ENCODE data around the gene ATXN7L3. TPM values are rescaled to one million over a fixed set of nuclear protein-coding genes. Genes with fewer than 3 reads are reported as not detected.

Gene ATXN7L3
- polyA plus RNA-seq, 3 donors, result 8.5 to 60.9 (median 9.9) TPM

DNA sequence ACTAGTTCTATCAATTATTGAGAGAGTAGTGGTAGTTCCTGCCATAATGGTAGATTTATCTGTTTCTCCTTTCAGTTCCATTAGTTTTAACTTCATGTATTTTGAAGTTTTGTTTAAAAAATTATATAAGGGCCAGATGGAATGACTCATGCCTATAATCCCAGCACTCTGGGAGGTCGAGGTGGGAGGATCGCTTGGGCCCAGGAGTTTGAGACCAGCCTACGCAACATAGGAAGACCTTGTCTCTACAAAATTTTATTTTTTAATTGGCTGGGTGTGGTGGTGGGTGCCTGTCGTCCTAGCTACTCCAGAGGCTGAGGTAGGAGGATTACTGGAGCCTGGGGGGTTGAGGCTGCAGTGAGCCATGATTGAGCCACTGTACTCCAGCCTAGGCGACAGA is 33.9 kb upstream of the ATXN7L3 start:
- no peaks in the 10 kb centered on the region for H3K9me3 ChIP-seq (replicated peaks in 1 of 2; ENCODE audit: control insufficient read depth in 1 of 2, insufficient read depth in 1 of 2, low read length in 2 of 2)
- Mint-ChIP-seq H3K27me3 (ENCODE audit: low read depth in 3 of 3) (peaks cover 4 to 9% (median 6%) of the 10 kb centered on the region in 3 donors), H3K27ac (no peak overlapping the region), H3K9me3 (peaks cover 0 to 3% (median 0%) of the 10 kb centered on the region in 7 donors), H3K4me1 (peaks cover 4% of the 10 kb centered on the region), H3K36me3 (no peaks in the 10 kb centered on the region), H3K4me3 (no peak overlapping the region)
- intact Hi-C loops (cut with micrococcal nuclease), result no loop called here
- TF ChIP-seq, protein P1, sequence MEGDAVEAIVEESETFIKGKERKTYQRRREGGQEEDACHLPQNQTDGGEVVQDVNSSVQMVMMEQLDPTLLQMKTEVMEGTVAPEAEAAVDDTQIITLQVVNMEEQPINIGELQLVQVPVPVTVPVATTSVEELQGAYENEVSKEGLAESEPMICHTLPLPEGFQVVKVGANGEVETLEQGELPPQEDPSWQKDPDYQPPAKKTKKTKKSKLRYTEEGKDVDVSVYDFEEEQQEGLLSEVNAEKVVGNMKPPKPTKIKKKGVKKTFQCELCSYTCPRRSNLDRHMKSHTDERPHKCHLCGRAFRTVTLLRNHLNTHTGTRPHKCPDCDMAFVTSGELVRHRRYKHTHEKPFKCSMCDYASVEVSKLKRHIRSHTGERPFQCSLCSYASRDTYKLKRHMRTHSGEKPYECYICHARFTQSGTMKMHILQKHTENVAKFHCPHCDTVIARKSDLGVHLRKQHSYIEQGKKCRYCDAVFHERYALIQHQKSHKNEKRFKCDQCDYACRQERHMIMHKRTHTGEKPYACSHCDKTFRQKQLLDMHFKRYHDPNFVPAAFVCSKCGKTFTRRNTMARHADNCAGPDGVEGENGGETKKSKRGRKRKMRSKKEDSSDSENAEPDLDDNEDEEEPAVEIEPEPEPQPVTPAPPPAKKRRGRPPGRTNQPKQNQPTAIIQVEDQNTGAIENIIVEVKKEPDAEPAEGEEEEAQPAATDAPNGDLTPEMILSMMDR (IDR thresholded peaks at IDR 0.05), result no peak
- H3K4me2 ChIP-seq (replicated peaks; ENCODE audit: extremely low read depth, low read length, poor library complexity, severe bottlenecking), result no peak overlapping the region
- no peaks in the 10 kb centered on the region for H3K36me3 ChIP-seq (replicated peaks in 1 of 2; ENCODE audit: control insufficient read depth in 1 of 2, insufficient read depth in 2 of 2, low read length in 2 of 2)
- no peak overlapping the region for H3K27ac ChIP-seq (ENCODE audit: low read depth in 1 of 2, low read length in 2 of 2)
- H3K79me2 ChIP-seq (ENCODE audit: insufficient read depth, low read length), result no peaks in the 10 kb centered on the region
- DNase-seq, result no peak
- WGBS (ENCODE audit: insufficient coverage), result 100% methylated on average over 1 of the region's 5 CpGs
- H3K9ac ChIP-seq (ENCODE audit: insufficient read depth, low read length, poor library complexity, severe bottlenecking), result no peak overlapping the region
- H2AFZ ChIP-seq (ENCODE audit: insufficient read depth, low read depth, low read length, poor library complexity, severe bottlenecking), result no peak overlapping the region
- H3K4me1 ChIP-seq (ENCODE audit: control insufficient read depth in 1 of 2, insufficient read depth in 2 of 2, low read length in 2 of 2), result no peaks in the 10 kb centered on the region
- no peak overlapping the region for H3K4me3 ChIP-seq (replicated peaks in 1 of 3; ENCODE audit: low read depth in 2 of 3, low read length in 3 of 3)
- no peaks in the 10 kb centered on the region for H4K20me1 ChIP-seq (ENCODE audit: insufficient read depth, low read length)
- H3K27me3 ChIP-seq (ENCODE audit: control insufficient read depth in 2 of 2, insufficient read depth in 2 of 2, low read length in 2 of 2), result no peaks in the 10 kb centered on the region

DNA sequence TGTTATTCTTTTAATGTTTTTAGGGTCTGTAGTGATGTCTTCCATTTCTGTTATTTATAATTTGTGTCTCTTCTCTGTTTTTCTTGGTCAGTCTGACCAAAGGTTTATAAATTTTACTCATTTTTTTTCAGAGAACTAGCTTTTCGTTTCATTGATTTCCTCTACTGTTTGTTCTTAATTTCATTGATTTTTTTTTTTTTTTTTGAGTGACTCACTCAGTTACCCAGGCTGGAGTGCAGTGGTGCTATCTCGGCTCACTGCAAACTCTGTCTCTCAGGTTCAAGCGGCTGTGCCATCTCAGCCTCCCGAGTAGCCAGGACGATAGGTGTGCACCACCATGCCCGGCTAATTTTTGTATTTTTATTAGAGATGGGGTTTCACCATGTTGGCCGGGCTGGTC is 32.4 kb upstream of the ATXN7L3 start:
- no peaks in the 10 kb centered on the region for H3K9me3 ChIP-seq (replicated peaks in 1 of 2; ENCODE audit: control insufficient read depth in 1 of 2, insufficient read depth in 1 of 2, low read length in 2 of 2)
- no peaks in the 10 kb centered on the region for H3K36me3 ChIP-seq (replicated peaks in 1 of 2; ENCODE audit: control insufficient read depth in 1 of 2, insufficient read depth in 2 of 2, low read length in 2 of 2)
- H3K4me1 ChIP-seq (ENCODE audit: control insufficient read depth in 1 of 2, insufficient read depth in 2 of 2, low read length in 2 of 2), result no peaks in the 10 kb centered on the region
- H3K36me3 Mint-ChIP-seq, result no peaks in the 10 kb centered on the region
- intact Hi-C loops (cut with micrococcal nuclease), result no loop called here
- DNase-seq, result no peak
- peaks cover 0 to 2% (median 0%) of the 10 kb centered on the region in 7 donors for H3K9me3 Mint-ChIP-seq
- H3K27ac Mint-ChIP-seq, result no peak overlapping the region
- H3K9ac ChIP-seq (ENCODE audit: insufficient read depth, low read length, poor library complexity, severe bottlenecking), result no peak overlapping the region
- no peaks in the 10 kb centered on the region for H4K20me1 ChIP-seq (ENCODE audit: insufficient read depth, low read length)
- no peak overlapping the region for H3K4me2 ChIP-seq (replicated peaks; ENCODE audit: extremely low read depth, low read length, poor library complexity, severe bottlenecking)
- peaks cover 4% of the 10 kb centered on the region for H3K4me1 Mint-ChIP-seq
- peaks cover 4 to 7% (median 6%) of the 10 kb centered on the region in 3 donors for H3K27me3 Mint-ChIP-seq (ENCODE audit: low read depth in 3 of 3)
- TF ChIP-seq, protein P1 (IDR thresholded peaks at IDR 0.05), result no peak
- no peaks in the 10 kb centered on the region for H3K27me3 ChIP-seq (ENCODE audit: control insufficient read depth in 2 of 2, insufficient read depth in 2 of 2, low read length in 2 of 2)
- no peak overlapping the region for H3K4me3 ChIP-seq (replicated peaks in 1 of 3; ENCODE audit: low read depth in 2 of 3, low read length in 3 of 3)
- WGBS (ENCODE audit: insufficient coverage), result 90% methylated on average over 2 of the region's 7 CpGs
- no peak overlapping the region for H2AFZ ChIP-seq (ENCODE audit: insufficient read depth, low read depth, low read length, poor library complexity, severe bottlenecking)
- H3K79me2 ChIP-seq (ENCODE audit: insufficient read depth, low read length), result no peaks in the 10 kb centered on the region
- H3K27ac ChIP-seq (ENCODE audit: low read depth in 1 of 2, low read length in 2 of 2), result no peak overlapping the region
- H3K4me3 Mint-ChIP-seq, result no peak overlapping the region
